HFFc6 (cell line): ENCODE data around the gene SLC66A2. TPM values are rescaled to one million over a fixed set of nuclear protein-coding genes. Genes with fewer than 3 reads are reported as not detected.
A peak's percentile ranks its signal among the peaks of the same experiment; 100 is the strongest.

ENCODE experiments used
- DNase-seq: peaks from one replicate; pipeline ENCODE4 v3.0.0-alpha.2; 2018
- H3K27ac Mint-ChIP-seq: 2 replicates; pipeline ENCODE4 v1.8.0; 2020; ENCODE audit warnings: mild to moderate bottlenecking, mixed read lengths
- H3K27me3 Mint-ChIP-seq: 2 replicates; pipeline ENCODE4 v1.8.0; 2021; ENCODE audit warnings: mild to moderate bottlenecking, moderate library complexity, mixed read lengths; ENCODE audit not compliant: insufficient read depth
- H3K36me3 Mint-ChIP-seq: 2 replicates; pipeline ENCODE4 v1.8.0; 2021; ENCODE audit warnings: low read depth, mixed read lengths
- H3K4me1 Mint-ChIP-seq: 2 replicates; pipeline ENCODE4 v1.8.0; 2020; ENCODE audit warnings: low read depth, mixed read lengths
- H3K4me3 Mint-ChIP-seq: 2 replicates; pipeline ENCODE4 v1.8.0; 2020; ENCODE audit warnings: mild to moderate bottlenecking, moderate library complexity, mixed read lengths
- H3K9me3 Mint-ChIP-seq: 2 replicates; pipeline ENCODE4 v1.8.0; 2020; ENCODE audit warnings: mild to moderate bottlenecking, mixed read lengths
- CTCF ChIP-seq: fragments of 200-600 bp; sonication (generic); IDR thresholded peaks from 2 replicates; pipeline ENCODE4 v1.5.0; 2021; ENCODE audit warnings: antibody characterized with exemption, mild to moderate bottlenecking
- total RNA-seq, 6 experiments: library from RNA; stranded (reverse); fragmentation: NEBNext Ultra II Directional; extraction: Animal tissue kit (Norgen Biotek cat#: 25700); gene quantifications; 2 replicates in 1 of 6; 3 replicates in 5 of 6; pipeline ENCODE4 v1.2.3, GENCODE V29; 2021

SLC66A2 gene
- total RNA-seq, 6 experiments from 2014 or later: 26.6 to 41.2 (median 29.9) TPM

DNA sequence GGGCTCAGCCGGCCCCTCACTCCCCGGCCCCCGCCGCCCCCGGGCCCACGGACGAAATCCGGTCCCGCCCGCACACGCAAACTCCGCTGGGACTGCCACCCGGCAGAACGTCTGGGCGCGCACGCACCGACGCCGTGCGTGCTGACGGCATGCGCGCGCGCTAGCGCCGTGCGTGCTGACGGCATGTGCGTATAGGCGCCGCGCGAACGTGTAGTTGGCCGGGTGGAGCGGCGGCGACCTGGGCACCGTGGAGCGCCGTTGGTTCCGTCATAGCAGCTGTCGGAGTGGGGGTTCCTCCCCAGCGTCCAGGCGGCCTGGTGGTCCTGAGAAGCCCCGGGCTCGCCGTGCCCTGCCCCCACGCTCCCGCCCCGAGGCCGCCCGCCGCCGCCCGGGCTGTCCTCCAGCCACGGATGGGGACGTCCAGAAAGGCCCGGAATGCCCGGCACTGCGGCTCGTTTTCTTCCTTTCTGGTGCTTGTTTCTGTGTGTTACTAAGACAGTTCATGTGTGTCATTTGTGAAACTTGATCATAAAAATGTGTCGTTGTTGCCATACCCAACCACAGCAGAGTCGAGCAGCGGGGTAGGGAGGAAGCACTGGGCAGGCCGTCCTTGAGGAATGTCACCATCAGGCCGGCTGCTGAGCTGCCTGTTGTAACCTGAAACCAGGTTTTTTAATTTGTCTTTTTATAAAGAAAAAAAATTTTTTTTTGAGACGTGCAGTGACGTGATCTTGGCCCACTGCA is 37.2 kb upstream of the SLC66A2 start, which contains the start of gene TXNL4A:
Gene TXNL4A (minus strand): TSS at position 113 of the 744 bp plus-strand sequence. CDS start 171 bp downstream, outside the sequence.
- peak within 1 kb of the TSS; percentile 88 for H3K4me3 Mint-ChIP-seq
- peaks cover 22% of the 10 kb centered on the region for H3K4me1 Mint-ChIP-seq
- no peaks in the 10 kb centered on the region for H3K27me3 Mint-ChIP-seq
- H3K36me3 Mint-ChIP-seq: peaks cover 9% of the 10 kb centered on the region; the same call in 1 of the 2 replicates
- peak within 1 kb of the TSS; percentile 94 for H3K27ac Mint-ChIP-seq
- peak; percentile 65 for DNase-seq
- H3K9me3 Mint-ChIP-seq: no peaks in the 10 kb centered on the region
- no peak for TF ChIP-seq CTCF

DNA sequence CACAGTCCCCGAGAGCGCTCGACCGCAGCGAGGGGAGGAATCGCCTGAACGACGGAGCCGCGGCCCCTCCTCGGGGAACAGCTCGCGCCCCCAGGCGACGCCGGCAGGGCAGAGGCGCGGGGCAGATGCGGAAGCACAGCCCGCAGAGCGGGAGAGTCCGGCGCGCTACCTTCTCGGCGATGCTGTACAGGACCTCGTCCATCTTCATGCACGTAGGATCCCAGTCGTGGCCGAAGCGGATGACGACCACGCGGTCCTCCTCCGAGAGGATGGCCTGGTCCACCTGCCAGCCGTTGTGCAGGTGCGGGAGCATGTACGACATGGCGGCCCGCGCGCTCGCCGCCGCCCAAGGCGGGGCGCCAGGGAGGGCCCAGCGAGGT is 36.6 kb upstream of the SLC66A2 start:
- Mint-ChIP-seq H3K9me3 (no peaks in the 10 kb centered on the region), H3K27me3 (no peaks in the 10 kb centered on the region), H3K4me1 (peaks cover 22% of the 10 kb centered on the region), H3K4me3 (peak overlapping the region; percentile 88), H3K36me3 (peaks cover 9% of the 10 kb centered on the region; the same call in 1 of the 2 replicates), H3K27ac (peak overlapping the region; percentile 74)
- no peak for DNase-seq
- TF ChIP-seq CTCF: peak; percentile 42

- peak; percentile 20 for DNase-seq
- H3K9me3 Mint-ChIP-seq: no peaks in the 10 kb centered on the region
- peak overlapping the region; percentile 74 for H3K27ac Mint-ChIP-seq
- H3K27me3 Mint-ChIP-seq: no peaks in the 10 kb centered on the region
- peak overlapping the region; percentile 88 for H3K4me3 Mint-ChIP-seq
- H3K36me3 Mint-ChIP-seq: peaks cover 9% of the 10 kb centered on the region; the same call in 1 of the 2 replicates
- peaks cover 24% of the 10 kb centered on the region for H3K4me1 Mint-ChIP-seq
- TF ChIP-seq CTCF: no peak
These were observed 36.1 kb upstream of the SLC66A2 start for GRCh38 chr18:79987566-79987965.

DNA sequence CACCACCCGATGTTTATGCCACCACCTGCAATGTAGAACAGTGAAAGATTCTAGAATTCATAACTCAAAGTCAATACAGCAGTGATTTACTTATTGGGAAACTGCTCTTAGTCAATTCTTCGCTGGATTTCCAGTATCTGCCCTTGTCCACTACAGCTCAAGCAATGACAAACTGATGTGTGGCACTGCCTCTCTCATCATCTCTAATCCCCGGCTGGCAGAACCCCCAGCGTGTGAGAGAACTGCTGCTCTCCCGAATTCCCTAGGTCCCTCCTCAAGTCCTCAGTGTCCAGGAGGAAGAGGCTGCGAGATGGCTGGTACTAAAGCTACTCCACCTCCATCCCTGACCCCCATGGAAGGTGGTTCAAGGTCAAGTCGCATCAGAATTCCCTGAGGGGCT is 35.3 kb upstream of the SLC66A2 start:
- Mint-ChIP-seq H3K36me3 (peaks cover 16% of the 10 kb centered on the region), H3K27ac (peak overlapping the region; percentile 56), H3K4me1 (peaks cover 33% of the 10 kb centered on the region), H3K4me3 (peak overlapping the region; percentile 88), H3K27me3 (no peaks in the 10 kb centered on the region; the same call in 1 of the 2 replicates), H3K9me3 (no peaks in the 10 kb centered on the region)
- no peak for TF ChIP-seq CTCF
- no peak for DNase-seq

DNA sequence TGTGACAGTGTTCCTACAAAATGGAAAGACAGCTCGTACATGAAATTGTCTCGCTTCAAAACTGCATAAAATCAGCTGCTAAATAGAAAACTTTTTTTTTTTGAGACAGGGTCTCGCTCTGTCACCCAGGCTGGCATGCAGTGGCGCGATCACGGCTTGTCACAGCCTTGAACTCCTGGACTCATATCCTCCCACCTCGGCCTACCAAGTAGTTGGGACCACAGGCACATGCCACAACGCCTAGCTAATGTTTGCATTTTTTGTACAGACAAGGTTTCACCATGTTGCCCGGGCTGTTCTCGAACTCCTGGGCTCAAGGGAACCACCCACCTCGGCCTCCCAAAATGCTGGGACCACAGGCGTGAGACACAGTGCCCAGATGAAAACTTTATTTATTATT is 33.7 kb upstream of the SLC66A2 start:
- Mint-ChIP-seq H3K36me3 (peaks cover 16% of the 10 kb centered on the region), H3K27ac (no peak overlapping the region; the same call in 1 of the 2 replicates), H3K4me1 (peaks cover 35% of the 10 kb centered on the region), H3K27me3 (no peaks in the 10 kb centered on the region; the same call in 1 of the 2 replicates), H3K4me3 (peak overlapping the region; percentile 72; the same call in 1 of the 2 replicates), H3K9me3 (no peaks in the 10 kb centered on the region)
- TF ChIP-seq CTCF: no peak
- no peak for DNase-seq
